Activated B cell treated with CpG ODN at 0.5 μM for 24 hours (primary cell): ENCODE data around the gene PLEKHJ1. TPM values are rescaled to one million over a fixed set of nuclear protein-coding genes. Genes with fewer than 3 reads are reported as not detected.

Source experiments
- ATAC-seq: fragments of 200-7000 bp; cut with Tn5 transposase; one replicate; pipeline ENCODE4 v1.10.0; 2021; ENCODE audit warnings: low read depth, mild to moderate bottlenecking, moderate library complexity
- CTCF ChIA-PET: fragments of 350-600 bp; sonication (Branson Sonifier 250); formaldehyde crosslinking; loops from one replicate; lab custom pipeline; 2021; ENCODE audit warnings: antibody characterized with exemption; lab: Charles Lee
- POLR2A ChIA-PET: fragments of 350-600 bp; sonication (Branson Sonifier 250); formaldehyde crosslinking; loops from one replicate; lab custom pipeline; 2021; ENCODE audit warnings: antibody characterized with exemption; lab: Charles Lee
- DNase-seq: peaks from one replicate; pipeline ENCODE4 v3.0.0; 2022
- H3K27ac Mint-ChIP-seq: one replicate; pipeline ENCODE4 v1.8.0; 2020; ENCODE audit warnings: mixed read lengths
- H3K27me3 Mint-ChIP-seq: one replicate; pipeline ENCODE4 v1.8.0; 2021; ENCODE audit warnings: mixed read lengths
- H3K36me3 Mint-ChIP-seq: one replicate; pipeline ENCODE4 v1.8.0; 2021; ENCODE audit warnings: low read depth, mixed read lengths
- H3K4me1 Mint-ChIP-seq: one replicate; pipeline ENCODE4 v1.8.0; 2021; ENCODE audit warnings: mixed read lengths
- H3K4me3 Mint-ChIP-seq: one replicate; pipeline ENCODE4 v1.8.0; 2020; ENCODE audit warnings: mild to moderate bottlenecking, mixed read lengths
- H3K9me3 Mint-ChIP-seq: one replicate; pipeline ENCODE4 v1.8.0; 2020; ENCODE audit warnings: mixed read lengths
- CTCF ChIP-seq: fragments of 200-600 bp; IDR thresholded peaks from one replicate; pipeline ENCODE4 v1.8.0; 2022; ENCODE audit warnings: antibody characterized with exemption, mild to moderate bottlenecking
- intact Hi-C: fragments of 100-400 bp; cut with micrococcal nuclease; formaldehyde crosslinking; loops from one replicate; pipeline ENCODE4 v1.15.1; 2024
- total RNA-seq: library from RNA; stranded (reverse); gene quantifications from 2 replicates; pipeline ENCODE4 v1.2.3, GENCODE V29; 2022

The PLEKHJ1 gene
- total RNA-seq, 1 donor from 2014 or later, result 74.9 TPM

GRCh38 chr19:2184422-2184975, 51.6 kb downstream of the PLEKHJ1 start:
- TF ChIP-seq CTCF, result no peak
- no peaks in the 10 kb centered on the region for H3K27me3 Mint-ChIP-seq
- peaks cover 64% of the 10 kb centered on the region for H3K4me1 Mint-ChIP-seq
- DNase-seq, result no peak
- H3K27ac Mint-ChIP-seq, result peak overlapping the region; percentile 24
- CTCF ChIA-PET, result no interaction called here
- H3K9me3 Mint-ChIP-seq, result no peaks in the 10 kb centered on the region
- peaks cover 69% of the 10 kb centered on the region for H3K36me3 Mint-ChIP-seq
- POLR2A ChIA-PET, result interaction anchor here (1.4 kb wide), 1 partner anchor 15 kb away, joined by 4 read pairs; no protein-coding TSS in a partner anchor
- no peak for ATAC-seq
- no peak overlapping the region for H3K4me3 Mint-ChIP-seq
- intact Hi-C loops, result no loop called here

Other genes with a start within 250 kb of the PLEKHJ1 start
- gene BTBD2, start 220.6 kb downstream of the PLEKHJ1 start, total RNA-seq, result 55.1 and 57.3 TPM in 2 replicates
- 1,134 and 1,197 TPM in 2 replicates for gene MKNK2, start 185.1 kb downstream of the PLEKHJ1 start, total RNA-seq
- 179 and 189 TPM in 2 replicates for gene MOB3A, start 140.0 kb downstream of the PLEKHJ1 start, total RNA-seq
- 73.0 and 78.6 TPM in 2 replicates for gene IZUMO4, start 139.4 kb downstream of the PLEKHJ1 start, total RNA-seq
- 97.2 and 109 TPM in 2 replicates for gene AP3D1, start 84.8 kb downstream of the PLEKHJ1 start, total RNA-seq
- gene DOT1L, start 72.4 kb downstream of the PLEKHJ1 start, total RNA-seq, result 55.0 and 65.2 TPM in 2 replicates
- gene SF3A2, start 495 bp upstream of the PLEKHJ1 start, total RNA-seq, result 107 and 117 TPM in 2 replicates
- 2.8 and 4.8 TPM in 2 replicates for gene AMH, start 13.0 kb upstream of the PLEKHJ1 start, total RNA-seq
- gene JSRP1, start 20.1 kb upstream of the PLEKHJ1 start, total RNA-seq, result 0.31 and 0.54 TPM in 2 replicates
- gene PEAK3, start 45.8 kb upstream of the PLEKHJ1 start, total RNA-seq, result 0.09 TPM in 1 of 2 replicates, not detected in the other
- 0.88 and 1.4 TPM in 2 replicates for gene LINGO3, start 71.8 kb upstream of the PLEKHJ1 start, total RNA-seq
- gene LSM7, start 92.3 kb upstream of the PLEKHJ1 start, total RNA-seq, result 149 and 152 TPM in 2 replicates
- gene SPPL2B, start 92.4 kb upstream of the PLEKHJ1 start, total RNA-seq, result 112 and 142 TPM in 2 replicates
- not detected in 2 replicates for gene TMPRSS9, start 123.9 kb upstream of the PLEKHJ1 start, total RNA-seq
- 63.9 and 65.3 TPM in 2 replicates for gene TIMM13, start 191.3 kb upstream of the PLEKHJ1 start, total RNA-seq
- gene LMNB2, start 220.6 kb upstream of the PLEKHJ1 start, total RNA-seq, result 36.4 and 39.2 TPM in 2 replicates
- gene GADD45B, start 239.8 kb upstream of the PLEKHJ1 start, total RNA-seq, result 291 and 302 TPM in 2 replicates